CD4-positive, CD25-positive, alpha-beta regulatory T cell (primary cell): ENCODE data around the gene TMEM60. TPM values are rescaled to one million over a fixed set of nuclear protein-coding genes. Genes with fewer than 3 reads are reported as not detected.

ENCODE experiments used
- ATAC-seq, 2 donors: fragments of 150-1000 bp; cut with Tn5 transposase; one replicate each; pipeline ENCODE4 v1.10.0; 2021; ENCODE audit warnings: low read depth in 2 of 2, moderate number of reproducible peaks in 2 of 2, moderate library complexity in 1 of 2
- DNase-seq, 3 donors: peaks; one replicate each; pipeline versions ENCODE4 v3.0.0 to v3.0.0-alpha.2; 2012 to 2022; ENCODE audit warnings: mixed read lengths in 1 of 3
- H3K27ac ChIP-seq: one replicate; pipeline ENCODE4 v1.7.0; 2013; ENCODE audit warnings: mild to moderate bottlenecking, low read length; ENCODE audit not compliant: insufficient read depth, poor library complexity, severe bottlenecking
- H3K27me3 ChIP-seq: one replicate; pipeline ENCODE4 v1.7.0; 2013; ENCODE audit warnings: low read length; ENCODE audit not compliant: control insufficient read depth, insufficient read depth
- H3K36me3 ChIP-seq: one replicate; pipeline ENCODE4 v1.7.0; 2013; ENCODE audit warnings: mild to moderate bottlenecking, low read length, moderate library complexity; ENCODE audit not compliant: control insufficient read depth, insufficient read depth
- H3K4me1 ChIP-seq: 2 replicates; pipeline ENCODE4 v1.7.0; 2013; ENCODE audit warnings: mild to moderate bottlenecking, low read length; ENCODE audit not compliant: insufficient read depth, control insufficient read depth, poor library complexity, severe bottlenecking
- H3K4me3 ChIP-seq: one replicate; pipeline ENCODE4 v1.7.0; 2013; ENCODE audit warnings: low read depth, mild to moderate bottlenecking, low read length, moderate library complexity
- H3K9me3 ChIP-seq, 2 experiments: 1 replicate in 1 of 2; 2 replicates in 1 of 2; pipeline ENCODE4 v1.7.0; 2013; ENCODE audit warnings: low read length in 2 of 2, mild to moderate bottlenecking in 1 of 2, moderate library complexity in 1 of 2; ENCODE audit not compliant: control insufficient read depth in 2 of 2
- H3K27ac Mint-ChIP-seq, 3 donors: one replicate each; pipeline ENCODE4 v1.8.0; 2020 to 2022; ENCODE audit warnings: mild to moderate bottlenecking in 3 of 3, mixed read lengths in 3 of 3, moderate library complexity in 2 of 3
- H3K27me3 Mint-ChIP-seq: one replicate; pipeline ENCODE4 v1.8.0; 2022; ENCODE audit warnings: mild to moderate bottlenecking, mixed read lengths
- H3K36me3 Mint-ChIP-seq: one replicate; pipeline ENCODE4 v1.8.0; 2020; ENCODE audit warnings: mixed read lengths
- H3K4me1 Mint-ChIP-seq, 4 donors: one replicate each; pipeline ENCODE4 v1.8.0; 2020 to 2022; ENCODE audit warnings: mixed read lengths in 4 of 4, mild to moderate bottlenecking in 1 of 4
- H3K4me3 Mint-ChIP-seq, 4 donors: one replicate each; pipeline ENCODE4 v1.8.0; 2020 to 2022; ENCODE audit warnings: mild to moderate bottlenecking in 4 of 4, mixed read lengths in 4 of 4, moderate library complexity in 3 of 4
- H3K9me3 Mint-ChIP-seq, 7 donors: one replicate each; pipeline ENCODE4 v1.8.0; 2020 to 2022; ENCODE audit warnings: mixed read lengths in 7 of 7, mild to moderate bottlenecking in 3 of 7, moderate library complexity in 2 of 7
- polyA plus RNA-seq, 4 donors: library from polyadenylated mRNA; unstranded; fragments of 300-500 nt; fragmentation: Illumina TruSeq; gene quantifications; one replicate each; pipeline ENCODE4 v1.2.3, GENCODE V29; 2021
- total RNA-seq: library from RNA; stranded (reverse); gene quantifications from one replicate; pipeline ENCODE4 v1.2.3, GENCODE V29; 2022

The TMEM60 gene
- total and polyA plus RNA-seq, 5 donors from 2014 or later = 5.2 to 76.0 (median 46.5) TPM

- Histone ChIP-seq H3K27me3 (no peaks in the 10 kb centered on the region), H3K27ac (peak overlapping the region; percentile 83), H3K4me1 (peaks cover 59% of the 10 kb centered on the region), H3K36me3 (peaks cover 1% of the 10 kb centered on the region), H3K9me3 (no peaks in the 10 kb centered on the region), H3K4me3 (peak overlapping the region; percentile 96)
- Mint-ChIP-seq H3K4me3 (peak overlapping the region; percentile 94 to 98 (median 94)), H3K27ac (peak overlapping the region; percentile 95 to 98 (median 97)), H3K36me3 (peaks cover 6% of the 10 kb centered on the region), H3K4me1 (peaks cover 30 to 85% (median 74%) of the 10 kb centered on the region in 4 donors), H3K9me3 (peaks cover 0 to 3% (median 0%) of the 10 kb centered on the region in 7 donors), H3K27me3 (no peaks in the 10 kb centered on the region)
- peak; percentile 15 to 57 (median 30) for DNase-seq
- ATAC-seq = no peak
These were observed 1.1 kb upstream of the TMEM60 start for GRCh38 chr7:77799078-77799964.

- H3K27ac Mint-ChIP-seq = peak overlapping the region; percentile 95 to 98 (median 97)
- H3K9me3 ChIP-seq = no peaks in the 10 kb centered on the region
- H3K27ac ChIP-seq = peak overlapping the region; percentile 83
- H3K4me1 ChIP-seq = peaks cover 45% of the 10 kb centered on the region
- DNase-seq (no peak), ATAC-seq (peak; percentile 12 to 22)
- peaks cover 7% of the 10 kb centered on the region for H3K36me3 ChIP-seq
- H3K9me3 Mint-ChIP-seq = no peaks in the 10 kb centered on the region
- H3K27me3 ChIP-seq = no peaks in the 10 kb centered on the region
- H3K27me3 Mint-ChIP-seq = no peaks in the 10 kb centered on the region
- H3K4me1 Mint-ChIP-seq = peaks cover 25 to 78% (median 68%) of the 10 kb centered on the region in 4 donors
- H3K4me3 ChIP-seq = peak overlapping the region; percentile 92
- H3K36me3 Mint-ChIP-seq = peaks cover 12% of the 10 kb centered on the region
- peak overlapping the region; percentile 94 to 97 (median 94) for H3K4me3 Mint-ChIP-seq
These were observed 370 bp downstream of the TMEM60 start for GRCh38 chr7:77797734-77798393.

- Mint-ChIP-seq H3K36me3 (peaks cover 12% of the 10 kb centered on the region), H3K4me3 (peak overlapping the region; percentile 94 to 97 (median 94)), H3K4me1 (peaks cover 22 to 73% (median 61%) of the 10 kb centered on the region in 4 donors), H3K9me3 (no peaks in the 10 kb centered on the region), H3K27me3 (no peaks in the 10 kb centered on the region), H3K27ac (peak overlapping the region; percentile 95 to 98 (median 97))
- Histone ChIP-seq H3K4me1 (peaks cover 36% of the 10 kb centered on the region), H3K36me3 (peaks cover 7% of the 10 kb centered on the region), H3K9me3 (no peaks in the 10 kb centered on the region), H3K27ac (peak overlapping the region; percentile 83), H3K4me3 (peak overlapping the region; percentile 92), H3K27me3 (no peaks in the 10 kb centered on the region)
- no peak for DNase-seq
- ATAC-seq = no peak
These were observed 1.3 kb downstream of the TMEM60 start for GRCh38 chr7:77796960-77797359.

GRCh38 chr7:77796109-77796508 is 2.1 kb downstream of the TMEM60 start:
- Mint-ChIP-seq H3K9me3 (no peaks in the 10 kb centered on the region), H3K4me3 (peak overlapping the region; percentile 94 to 97 (median 94)), H3K27ac (peak overlapping the region in 2 of 3 donors; percentile 95 to 97), H3K36me3 (peaks cover 12% of the 10 kb centered on the region), H3K27me3 (no peaks in the 10 kb centered on the region), H3K4me1 (peaks cover 18 to 65% (median 55%) of the 10 kb centered on the region in 4 donors)
- no peak for ATAC-seq
- Histone ChIP-seq H3K36me3 (peaks cover 10% of the 10 kb centered on the region), H3K27me3 (no peaks in the 10 kb centered on the region), H3K9me3 (no peaks in the 10 kb centered on the region), H3K27ac (no peak overlapping the region), H3K4me1 (peaks cover 35% of the 10 kb centered on the region), H3K4me3 (peak overlapping the region; percentile 92)
- no peak for DNase-seq

- ATAC-seq = no peak
- Histone ChIP-seq H3K27me3 (no peaks in the 10 kb centered on the region), H3K36me3 (peaks cover 10% of the 10 kb centered on the region), H3K4me3 (no peak overlapping the region), H3K9me3 (no peaks in the 10 kb centered on the region), H3K4me1 (peaks cover 19% of the 10 kb centered on the region), H3K27ac (no peak overlapping the region)
- Mint-ChIP-seq H3K36me3 (peaks cover 12% of the 10 kb centered on the region), H3K27me3 (no peaks in the 10 kb centered on the region), H3K4me1 (peaks cover 18 to 51% (median 43%) of the 10 kb centered on the region in 4 donors), H3K27ac (peak overlapping the region in 1 of 3 donors; percentile 11), H3K9me3 (no peaks in the 10 kb centered on the region), H3K4me3 (peak overlapping the region in 3 of 4 donors; percentile 6 to 22 (median 13))
- DNase-seq = no peak
These were observed 4.2 kb downstream of the TMEM60 start for GRCh38 chr7:77794000-77794399.

- Mint-ChIP-seq H3K36me3 (peaks cover 12% of the 10 kb centered on the region), H3K4me3 (no peak overlapping the region), H3K9me3 (no peaks in the 10 kb centered on the region), H3K27me3 (no peaks in the 10 kb centered on the region), H3K4me1 (peaks cover 18 to 40% (median 35%) of the 10 kb centered on the region in 4 donors), H3K27ac (no peak overlapping the region)
- ATAC-seq (no peak), DNase-seq (no peak)
- peaks cover 11% of the 10 kb centered on the region for H3K4me1 ChIP-seq
- no peaks in the 10 kb centered on the region for H3K27me3 ChIP-seq
- peak overlapping the region; percentile 29 for H3K27ac ChIP-seq
- peaks cover 10% of the 10 kb centered on the region for H3K36me3 ChIP-seq
- no peak overlapping the region for H3K4me3 ChIP-seq
- H3K9me3 ChIP-seq = no peaks in the 10 kb centered on the region
These were observed 6.3 kb downstream of the TMEM60 start for GRCh38 chr7:77791956-77792355.

- no peaks in the 10 kb centered on the region for H3K9me3 ChIP-seq
- no peaks in the 10 kb centered on the region for H3K27me3 ChIP-seq
- DNase-seq = no peak
- no peak overlapping the region for H3K27ac ChIP-seq
- no peaks in the 10 kb centered on the region for H3K27me3 Mint-ChIP-seq
- no peaks in the 10 kb centered on the region for H3K9me3 Mint-ChIP-seq
- no peak overlapping the region for H3K4me3 ChIP-seq
- H3K4me1 ChIP-seq = peaks cover 5% of the 10 kb centered on the region
- peaks cover 10% of the 10 kb centered on the region for H3K36me3 ChIP-seq
- H3K4me1 Mint-ChIP-seq = peaks cover 14 to 34% (median 30%) of the 10 kb centered on the region in 4 donors
- no peak for ATAC-seq
- H3K4me3 Mint-ChIP-seq = no peak overlapping the region
- peak overlapping the region in 1 of 3 donors; percentile 5 for H3K27ac Mint-ChIP-seq
- peaks cover 12% of the 10 kb centered on the region for H3K36me3 Mint-ChIP-seq
These were observed 6.9 kb downstream of the TMEM60 start for GRCh38 chr7:77791336-77791735.
